HL-60 (cell line): Measurements from ENCODE around the gene AK4.

Source experiments
- CTCF ChIP-seq: IDR thresholded peaks from one replicate; pipeline ENCODE4 v1.5.1; 2011; ENCODE audit warnings: low read length, control low read depth, inconsistent platforms; ENCODE audit not compliant: insufficient read depth
- GABPA ChIP-seq: IDR thresholded peaks from 2 replicates; pipeline ENCODE4 v1.6.1; 2012; ENCODE audit warnings: low read depth
- POLR2AphosphoS5 ChIP-seq: IDR thresholded peaks from 2 replicates; pipeline ENCODE4 v1.6.1; 2012; ENCODE audit warnings: low read depth

GRCh38 chr1:65256860-65257708 lies 109.1 kb downstream of the AK4 start:
- TF ChIP-seq GABPA: no peak
- TF ChIP-seq CTCF: no peak
- no peak for TF ChIP-seq POLR2AphosphoS5
